Lower leg skin (tissue), 4 donors: ENCODE measurements around the gene EMC8. TPM values are rescaled to one million over a fixed set of nuclear protein-coding genes. Genes with fewer than 3 reads are reported as not detected.

Source experiments
- DNase-seq, 2 donors: peaks; one replicate each; pipeline ENCODE4 v3.0.0-alpha.2; 2019; ENCODE audit warnings: low spot score in 2 of 2
- H3K4me3 ChIP-seq: fragments of 200-600 bp; sonication (generic); 2 replicates; pipeline ENCODE4 v1.5.1; 2017; ENCODE audit warnings: mild to moderate bottlenecking, low read depth; ENCODE audit not compliant: poor library complexity, severe bottlenecking
- POLR2A ChIP-seq, 2 donors: fragments of 450-650 bp; IDR thresholded peaks; one replicate each; pipeline ENCODE4 v1.6.1; 2016 to 2017; ENCODE audit warnings: antibody characterized with exemption in 2 of 2, mild to moderate bottlenecking in 1 of 2, moderate library complexity in 1 of 2
- WGBS, 2 donors: methylation state at CpG; one replicate each; pipeline ENCODE4 v1.1.5; 2018; 5-methylcytosine and 5-hydroxymethylcytosine counted together
- intact Hi-C: fragments of 100-400 bp; cut with DNase I; formaldehyde crosslinking; loops from one replicate; pipeline ENCODE4 v1.15.0; 2023; ENCODE audit warnings: low total_unique reads
- total RNA-seq, 4 donors: library from RNA; depleted of rRNA; stranded (reverse); fragments of >200 nt; gene quantifications; one replicate each; pipeline ENCODE4 v1.1.0, GENCODE V29; 2016
- TF ChIP-seq, protein P1 (sequence below), 3 donors: fragments of 450-650 bp; IDR thresholded peaks; one replicate each; pipeline ENCODE4 v1.5.1; 2016; ENCODE audit warnings: antibody characterized with exemption in 3 of 3, mild to moderate bottlenecking in 3 of 3, moderate library complexity in 2 of 3

The EMC8 gene
- total RNA-seq, 4 donors from 2014 or later = 15.5 to 27.5 (median 18.4) TPM

DNA sequence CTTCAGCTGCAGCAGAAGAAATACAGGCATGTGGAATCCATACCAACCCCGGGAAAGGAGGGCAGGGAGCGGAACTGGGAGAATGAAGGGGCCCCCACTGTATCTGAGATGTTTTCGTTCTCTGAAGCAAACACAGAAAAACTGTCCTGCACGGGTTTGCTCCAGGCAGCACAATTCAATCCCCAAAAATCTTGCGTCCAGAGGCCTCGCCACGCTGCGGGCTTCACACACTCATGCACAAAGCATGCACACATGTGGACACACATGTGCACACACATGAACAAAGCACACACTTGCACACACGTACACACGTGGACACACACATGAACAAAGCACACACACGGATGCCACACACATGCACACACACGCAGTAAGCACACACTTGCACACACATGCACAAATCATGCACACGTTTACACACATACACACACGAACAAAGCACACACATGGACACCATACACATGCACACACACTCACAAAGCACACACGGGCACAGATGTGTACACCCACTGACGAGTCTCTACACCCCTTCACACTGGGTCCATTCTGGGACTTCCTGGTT is 27.4 kb upstream of the EMC8 start:
- TF ChIP-seq POLR2A (IDR thresholded peaks at IDR 0.05) = no peak
- TF ChIP-seq, protein P1, sequence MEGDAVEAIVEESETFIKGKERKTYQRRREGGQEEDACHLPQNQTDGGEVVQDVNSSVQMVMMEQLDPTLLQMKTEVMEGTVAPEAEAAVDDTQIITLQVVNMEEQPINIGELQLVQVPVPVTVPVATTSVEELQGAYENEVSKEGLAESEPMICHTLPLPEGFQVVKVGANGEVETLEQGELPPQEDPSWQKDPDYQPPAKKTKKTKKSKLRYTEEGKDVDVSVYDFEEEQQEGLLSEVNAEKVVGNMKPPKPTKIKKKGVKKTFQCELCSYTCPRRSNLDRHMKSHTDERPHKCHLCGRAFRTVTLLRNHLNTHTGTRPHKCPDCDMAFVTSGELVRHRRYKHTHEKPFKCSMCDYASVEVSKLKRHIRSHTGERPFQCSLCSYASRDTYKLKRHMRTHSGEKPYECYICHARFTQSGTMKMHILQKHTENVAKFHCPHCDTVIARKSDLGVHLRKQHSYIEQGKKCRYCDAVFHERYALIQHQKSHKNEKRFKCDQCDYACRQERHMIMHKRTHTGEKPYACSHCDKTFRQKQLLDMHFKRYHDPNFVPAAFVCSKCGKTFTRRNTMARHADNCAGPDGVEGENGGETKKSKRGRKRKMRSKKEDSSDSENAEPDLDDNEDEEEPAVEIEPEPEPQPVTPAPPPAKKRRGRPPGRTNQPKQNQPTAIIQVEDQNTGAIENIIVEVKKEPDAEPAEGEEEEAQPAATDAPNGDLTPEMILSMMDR (IDR thresholded peaks at IDR 0.05) = peak in 1 of 3 donors; percentile 7
- whole genome bisulfite sequencing, 2 donors = 73 to 77% methylated on average over 16 of the region's 16 CpGs
- intact Hi-C loops = no loop called here
- no peak overlapping the region for H3K4me3 ChIP-seq
- no peak for DNase-seq

DNA sequence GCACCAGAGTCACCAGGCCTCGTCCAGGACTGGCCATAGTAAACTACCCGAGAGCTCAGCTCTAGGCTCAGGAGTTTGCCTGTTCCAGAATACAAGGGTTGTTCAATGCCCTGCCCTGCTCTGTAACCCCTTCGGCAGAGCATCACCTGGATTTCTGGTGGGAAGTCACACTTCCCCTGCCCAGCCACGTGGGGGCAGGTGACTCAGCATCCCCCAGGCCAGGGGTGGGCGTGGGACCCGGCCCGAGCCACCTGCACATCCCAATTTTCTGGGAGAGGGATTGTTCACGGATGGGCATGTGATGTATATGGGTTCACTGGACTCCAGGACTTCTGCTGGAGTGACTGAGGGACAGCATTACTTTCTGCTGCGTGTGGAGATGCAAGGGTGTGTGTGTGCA is 26.0 kb upstream of the EMC8 start:
- no peak overlapping the region for H3K4me3 ChIP-seq
- WGBS, 2 donors = 58% methylated on average over 9 of the region's 9 CpGs
- no peak for DNase-seq
- intact Hi-C loops = no loop called here
- TF ChIP-seq, protein P1 (IDR thresholded peaks at IDR 0.05) = no peak
- no peak for TF ChIP-seq POLR2A (IDR thresholded peaks at IDR 0.05)

GRCh38 chr16:85824161-85825135 is 25.1 kb upstream of the EMC8 start:
- intact Hi-C loops = no loop called here
- no peak overlapping the region for H3K4me3 ChIP-seq
- DNase-seq = no peak
- WGBS, 2 donors = 82 to 83% methylated on average over 17 to 20 of the region's 20 CpGs
- TF ChIP-seq, protein P1 (IDR thresholded peaks at IDR 0.05) = no peak
- TF ChIP-seq POLR2A (IDR thresholded peaks at IDR 0.05) = no peak

GRCh38 chr16:85823328-85823920 is 24.1 kb upstream of the EMC8 start:
- intact Hi-C loops = no loop called here
- no peak overlapping the region for H3K4me3 ChIP-seq
- TF ChIP-seq, protein P1 (IDR thresholded peaks at IDR 0.05) = no peak
- TF ChIP-seq POLR2A (IDR thresholded peaks at IDR 0.05) = no peak
- 100% methylated on average over 1 of the region's 1 CpG for WGBS, 2 donors
- DNase-seq = no peak

GRCh38 chr16:85822145-85822544 is 22.8 kb upstream of the EMC8 start:
- TF ChIP-seq, protein P1 (IDR thresholded peaks at IDR 0.05) = no peak
- TF ChIP-seq POLR2A (IDR thresholded peaks at IDR 0.05) = no peak
- intact Hi-C loops = no loop called here
- WGBS, 2 donors = 88% methylated on average over 12 of the region's 12 CpGs
- no peak overlapping the region for H3K4me3 ChIP-seq
- no peak for DNase-seq
